8988T (cell line): ENCODE results near the gene DVL2.

Experiments used
- DNase-seq: peaks from one replicate; pipeline ENCODE4 v3.0.0; 2011

The DVL2 gene

DNA sequence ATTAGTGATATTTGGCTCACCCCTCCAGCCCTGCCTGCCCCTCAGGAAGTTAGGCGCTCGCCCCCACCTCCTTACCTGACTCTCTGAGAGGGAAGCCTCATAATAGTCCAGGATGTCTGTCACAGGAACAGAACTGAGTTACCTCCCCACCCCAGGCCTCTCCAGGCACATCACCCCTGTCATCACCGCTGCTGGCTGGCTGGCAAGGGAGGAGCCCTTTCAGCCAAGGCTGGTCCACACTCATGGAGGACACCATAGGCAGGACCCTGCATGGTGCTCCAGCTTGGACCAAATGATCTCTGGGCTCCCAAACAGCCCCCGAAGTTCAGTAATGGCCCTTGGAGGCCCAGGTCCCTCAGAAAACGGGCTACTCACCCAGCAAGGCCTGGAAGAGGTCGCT, 16.2 kb downstream of the DVL2 start:
- DNase-seq = no peak

DNA sequence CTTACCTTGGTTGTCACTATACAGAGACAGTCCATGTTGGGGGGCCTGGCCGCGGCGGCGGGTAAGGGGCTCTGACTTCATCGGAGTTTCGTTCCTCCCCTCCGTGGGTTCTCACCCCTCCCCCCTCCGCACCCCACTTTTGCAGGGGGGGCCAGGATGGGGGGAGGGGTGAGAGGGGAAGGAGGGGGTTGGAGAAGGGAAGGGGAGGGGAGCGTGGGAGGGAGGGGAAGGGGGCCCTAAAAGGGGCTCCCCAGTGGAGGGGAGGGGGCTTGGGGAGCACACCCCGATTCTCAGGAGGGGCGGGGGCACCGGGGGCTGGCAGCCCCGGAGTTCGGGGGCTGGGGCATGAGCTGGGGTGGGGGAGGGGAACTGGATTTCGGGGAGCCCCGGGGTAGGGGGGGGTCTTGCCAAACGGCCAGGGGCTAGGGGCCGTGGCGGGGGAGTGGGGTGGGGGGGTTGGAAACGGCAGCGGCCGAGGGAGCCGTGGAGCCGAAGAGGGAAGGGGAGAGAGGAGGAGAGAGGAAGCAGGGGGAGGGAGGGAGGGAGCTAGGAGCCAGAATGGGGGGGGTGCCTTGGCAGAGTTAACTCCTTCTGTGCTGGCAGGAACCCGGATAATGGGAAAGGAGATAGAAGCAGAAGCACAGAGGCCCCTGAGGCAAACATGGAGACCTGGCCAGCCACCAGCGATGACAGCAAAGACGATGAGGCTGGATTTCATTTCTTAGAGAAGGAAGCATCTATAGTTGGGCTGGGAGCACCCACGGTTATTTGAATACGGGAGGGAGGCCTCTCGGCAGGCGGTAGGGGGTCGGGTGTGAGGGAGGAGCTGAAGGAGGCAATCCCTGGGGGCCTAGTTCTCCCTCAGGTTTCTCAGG, 17.0 kb downstream of the DVL2 start:
- peak; percentile 60 for DNase-seq

DNA sequence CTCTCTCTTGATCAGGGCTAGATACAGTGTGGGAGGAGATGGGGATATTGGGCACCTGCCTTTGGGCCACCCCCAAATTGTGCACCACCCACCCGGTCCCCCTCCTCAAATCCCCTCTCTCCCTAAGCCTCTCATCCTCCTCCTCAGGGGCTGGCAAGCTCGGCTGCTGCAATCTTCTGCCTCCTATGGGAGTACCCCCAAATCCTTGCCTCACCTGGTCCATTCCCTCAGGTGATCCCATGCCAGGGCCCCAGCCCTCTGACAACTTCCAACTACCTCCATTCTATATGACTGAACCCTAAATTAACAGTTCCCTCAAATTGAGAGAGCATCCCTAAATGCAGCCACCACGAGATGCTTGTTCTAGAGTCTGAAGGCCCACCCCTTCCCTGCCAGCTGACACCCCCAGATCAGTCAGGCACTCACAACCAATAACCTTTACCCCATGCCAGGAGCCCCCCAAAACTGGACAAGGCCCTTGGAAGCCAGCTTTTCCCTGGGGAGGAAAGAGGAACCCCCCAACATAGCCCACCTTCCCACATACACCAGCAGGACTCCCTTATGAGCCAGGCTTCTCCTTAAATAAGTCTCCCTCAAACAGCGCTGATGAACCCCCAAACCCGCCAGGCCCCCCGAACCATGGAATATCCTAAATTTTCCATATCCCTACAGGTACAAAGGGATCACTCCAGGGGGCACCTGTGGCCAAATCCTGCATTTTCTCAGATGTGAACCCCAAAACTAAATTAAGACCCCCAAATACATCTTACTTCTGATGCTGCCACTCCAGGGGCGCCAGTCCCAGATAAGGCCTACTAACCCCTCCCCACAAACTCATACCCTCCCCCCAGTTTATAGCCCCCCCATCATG, 17.8 kb downstream of the DVL2 start:
- DNase-seq = no peak

DNA sequence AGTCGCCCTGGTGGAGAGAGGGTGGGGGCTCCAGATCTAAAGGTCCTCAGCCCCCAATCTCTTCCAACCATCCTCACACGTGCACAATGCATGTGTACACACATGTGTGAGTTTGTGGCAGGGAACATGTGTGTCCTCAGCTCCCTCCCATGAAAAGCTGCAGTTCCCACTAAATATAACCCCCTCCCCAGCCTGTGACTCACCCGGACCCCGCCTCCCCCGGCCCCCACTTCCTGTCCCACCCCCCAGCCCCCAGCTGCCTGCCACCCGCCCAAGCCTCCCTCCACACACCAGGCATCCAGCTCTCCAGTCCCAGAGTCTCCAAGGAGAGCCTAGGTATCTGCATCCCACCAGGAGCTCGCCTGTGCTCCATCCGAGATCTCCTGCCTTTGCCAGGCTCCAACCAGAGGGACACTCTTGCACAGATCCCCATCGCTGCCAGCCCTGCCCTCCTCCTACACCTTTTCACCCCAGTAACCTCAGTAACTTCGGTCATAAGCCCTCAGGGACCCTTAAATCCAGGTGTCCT, 18.6 kb downstream of the DVL2 start:
- no peak for DNase-seq

DNA sequence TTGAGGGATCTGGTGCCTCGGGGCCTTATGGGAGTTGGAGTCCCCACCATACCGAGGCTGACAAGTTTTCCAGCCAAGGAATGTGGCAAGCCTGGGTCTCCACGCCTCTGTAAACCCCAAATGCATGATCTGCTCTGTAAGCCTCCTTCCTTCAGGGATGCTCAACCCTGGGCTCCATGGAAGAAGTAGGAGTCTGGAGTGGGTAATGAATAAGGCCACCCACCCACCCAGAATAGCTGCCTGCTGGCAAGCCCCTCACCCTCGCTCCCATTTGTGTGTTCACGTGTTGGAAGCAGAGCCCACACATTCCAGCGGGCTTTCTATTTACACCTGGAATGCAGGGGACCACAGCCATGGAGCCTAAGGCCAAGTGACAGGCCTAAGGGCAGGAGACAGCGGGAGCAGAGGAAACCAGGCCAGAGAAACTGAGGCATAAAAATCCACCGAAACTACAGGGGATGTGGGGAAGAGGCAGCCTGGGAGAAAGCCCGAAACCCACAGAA, 19.1 kb downstream of the DVL2 start:
- no peak for DNase-seq

DNA sequence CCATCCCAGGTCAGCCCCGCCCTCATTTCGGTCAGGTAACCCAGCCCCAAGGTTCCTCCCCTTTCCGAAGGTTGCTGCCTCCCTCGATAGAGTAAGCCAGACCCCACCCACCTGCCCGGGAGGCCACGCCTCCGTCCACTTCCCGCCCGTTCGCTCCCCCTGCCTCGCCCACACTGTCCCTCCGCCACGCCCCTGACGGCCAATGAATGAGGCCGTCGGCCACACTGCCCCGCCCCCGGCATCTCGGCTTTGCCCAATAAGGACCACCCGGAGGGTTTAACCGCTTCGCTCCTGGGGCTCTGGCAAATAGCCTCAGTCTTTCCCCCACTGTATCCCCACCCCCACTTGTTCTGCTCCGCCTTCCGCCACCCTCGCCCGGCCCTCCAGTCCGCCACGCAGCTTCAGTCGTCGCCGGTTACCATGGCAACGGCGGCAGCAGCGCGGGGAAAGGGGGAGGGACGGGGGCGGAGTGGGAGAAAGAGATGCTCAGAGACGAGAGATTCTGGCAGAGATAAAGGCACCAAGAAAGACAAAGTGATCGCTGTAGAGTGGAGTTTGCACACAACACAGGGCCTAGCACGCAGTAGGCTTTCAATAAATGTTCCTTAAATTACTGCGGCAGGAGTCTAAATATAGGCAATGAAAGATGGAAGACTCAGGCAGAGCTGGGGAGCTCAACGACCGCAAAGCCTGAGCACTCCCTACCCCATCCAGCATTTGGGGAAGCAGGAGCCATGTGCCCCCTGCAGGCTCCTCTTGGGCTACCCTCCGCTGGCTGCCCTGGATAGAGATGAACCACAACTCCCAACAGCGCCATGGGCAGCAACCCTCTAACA, 19.8 kb downstream of the DVL2 start:
- peak; percentile 95 for DNase-seq

DNA sequence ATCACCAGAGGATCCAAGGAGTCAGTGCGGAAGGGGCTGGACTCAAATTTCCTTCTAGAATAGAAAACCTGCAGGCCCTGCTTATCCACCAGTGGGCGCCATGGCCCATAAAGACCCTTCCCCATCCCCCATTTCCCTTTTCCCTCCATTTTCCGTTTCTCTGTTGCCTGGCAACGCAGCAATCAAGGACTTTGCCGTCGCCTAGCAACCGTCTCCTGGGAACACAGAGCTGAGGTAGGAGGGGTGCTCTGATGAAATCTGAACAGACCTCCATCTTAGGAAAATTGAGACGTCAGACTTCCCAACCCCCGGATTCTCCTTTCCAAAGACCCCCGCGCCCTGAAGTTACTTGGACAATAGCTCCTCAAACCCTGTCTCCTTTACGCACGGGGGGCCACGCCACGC, 20.4 kb downstream of the DVL2 start:
- peak; percentile 77 for DNase-seq

DNA sequence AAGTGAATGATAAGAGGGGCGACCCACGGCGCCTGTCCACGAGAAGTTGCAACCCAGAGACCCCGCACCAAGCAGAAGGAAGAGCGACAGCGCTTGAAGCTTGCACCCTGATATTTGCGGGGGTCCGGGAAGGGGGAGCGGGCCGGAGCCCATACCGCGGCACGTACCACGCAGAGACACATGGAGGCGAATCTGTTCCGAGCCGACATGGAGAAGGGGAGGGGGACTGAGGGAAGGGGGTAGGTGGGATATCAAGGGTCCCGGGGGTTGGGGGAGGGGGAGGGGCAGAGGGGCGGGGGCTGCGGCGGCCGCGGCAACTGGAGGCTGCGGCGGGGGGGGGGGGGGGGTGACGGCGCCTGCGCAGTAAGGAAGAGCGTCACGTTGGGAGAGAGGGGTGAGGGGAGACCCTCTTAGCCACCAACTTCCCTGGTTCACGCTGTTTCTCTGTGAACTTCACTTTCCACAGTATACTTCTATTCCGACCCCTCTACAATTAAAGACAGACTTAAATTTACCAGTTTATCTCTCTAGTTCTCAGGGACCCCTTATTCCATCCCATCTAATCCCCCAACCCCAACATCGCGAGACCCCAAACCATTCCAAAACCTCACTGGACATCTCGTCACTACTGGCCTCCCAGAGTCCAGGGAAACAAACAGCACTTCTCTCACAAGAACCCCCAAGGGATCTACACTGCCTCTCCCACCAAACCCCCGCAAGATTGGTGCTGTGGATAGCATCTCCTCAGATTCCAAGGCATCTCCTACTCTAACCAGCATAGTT, 22.6 kb downstream of the DVL2 start:
- DNase-seq = no peak

DNA sequence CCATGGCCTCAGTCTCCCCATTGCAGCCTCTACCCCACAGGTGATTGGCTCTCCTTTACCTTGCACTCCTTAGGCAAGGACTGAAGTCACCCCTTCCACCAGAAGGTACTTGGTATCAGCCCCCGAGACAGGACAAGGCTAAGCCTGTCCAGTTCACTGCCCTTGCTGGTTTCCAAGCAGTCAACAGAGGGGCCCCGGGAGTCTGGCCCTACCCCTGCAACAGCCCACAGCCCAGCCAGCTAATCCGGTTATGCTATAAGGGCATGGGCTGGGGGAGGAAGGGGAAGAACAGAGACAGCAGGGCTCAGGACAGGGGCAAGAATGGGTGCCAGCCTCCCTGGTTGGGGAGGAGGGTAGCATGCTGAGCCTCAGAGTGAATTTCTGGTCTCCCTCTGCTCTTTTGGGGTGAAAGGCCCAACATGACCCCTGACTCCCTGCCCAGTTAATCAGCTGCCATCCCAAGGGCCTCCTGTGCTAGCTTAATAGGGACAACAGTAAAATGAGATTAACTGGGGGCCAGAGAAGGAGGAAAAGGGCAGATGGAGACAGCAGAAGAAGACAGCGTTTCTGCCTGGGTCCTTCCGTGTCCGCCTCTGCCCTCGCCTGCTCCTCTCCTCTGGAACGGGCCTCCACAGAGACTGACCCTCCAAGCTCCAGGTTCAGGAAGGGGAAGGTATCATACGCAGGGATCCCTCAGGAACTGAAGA, 25.4 kb downstream of the DVL2 start:
- DNase-seq = no peak

DNA sequence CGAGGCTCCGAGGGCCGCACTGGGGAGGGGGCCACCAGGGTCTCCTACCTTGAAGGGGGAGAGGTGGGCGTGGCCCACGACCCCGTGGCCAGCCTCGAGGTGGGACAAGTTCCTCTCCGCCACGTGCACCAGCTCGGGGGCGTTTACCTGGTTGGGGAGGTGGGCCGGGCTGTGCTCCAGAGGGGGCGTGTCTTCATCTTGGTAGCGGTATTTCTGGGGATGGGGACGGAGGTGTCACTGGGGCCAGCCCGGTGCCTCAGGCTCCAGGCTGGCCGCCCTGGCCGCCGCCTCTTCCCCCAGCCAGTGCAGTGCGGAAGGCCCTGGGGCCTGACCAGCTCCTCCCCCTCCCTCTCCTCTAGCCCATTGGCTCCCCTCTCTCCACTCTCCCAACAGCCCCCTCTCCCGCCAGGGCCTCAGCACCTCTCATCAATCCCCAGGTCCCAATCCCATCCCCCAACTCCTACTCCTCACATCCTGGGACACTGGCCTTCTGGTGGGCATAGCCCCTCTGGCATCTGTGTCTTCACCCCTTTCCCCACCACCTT, 26.2 kb downstream of the DVL2 start:
- no peak for DNase-seq

DNA sequence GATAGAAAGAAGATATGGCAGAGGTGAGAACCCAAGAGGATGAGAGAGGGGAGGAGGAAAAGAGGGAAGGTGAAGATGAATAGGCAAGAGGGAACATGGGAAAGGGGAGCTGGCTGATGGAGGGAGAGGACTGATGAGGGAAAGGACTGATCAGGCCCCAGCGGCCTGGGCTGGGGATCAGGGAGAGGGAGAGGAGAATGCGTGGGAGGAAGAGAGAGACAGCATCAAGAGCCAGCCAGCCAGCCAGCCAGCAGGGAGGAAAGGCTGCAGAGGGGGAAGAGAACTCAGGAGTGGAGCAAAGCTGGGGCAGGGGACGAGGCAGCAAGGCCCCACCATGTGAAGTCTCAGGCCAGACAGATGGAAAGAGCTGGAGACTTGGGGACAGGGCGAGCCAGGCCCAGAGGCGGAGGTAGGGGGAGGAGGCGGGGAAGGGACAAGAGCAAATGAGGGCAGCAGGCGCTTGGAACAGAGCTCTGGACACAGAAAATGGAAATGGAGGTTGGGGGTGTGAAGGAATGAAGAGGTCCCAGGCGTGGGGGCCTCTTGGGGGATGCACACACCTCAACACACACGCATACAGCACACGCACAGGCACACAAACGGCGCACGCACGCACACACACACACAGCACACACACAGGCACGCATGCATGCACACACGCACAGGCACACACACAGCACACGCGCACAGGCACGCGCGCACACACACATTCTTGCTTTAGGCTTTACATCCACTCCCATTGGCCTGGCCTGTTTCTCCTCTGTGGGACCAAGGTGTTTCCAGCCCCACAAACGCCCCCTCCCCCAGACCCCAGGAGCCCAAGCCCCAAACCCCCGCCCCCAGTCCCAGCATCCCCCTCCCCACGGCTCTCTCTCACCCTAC, 27.0 kb downstream of the DVL2 start:
- no peak for DNase-seq

DNA sequence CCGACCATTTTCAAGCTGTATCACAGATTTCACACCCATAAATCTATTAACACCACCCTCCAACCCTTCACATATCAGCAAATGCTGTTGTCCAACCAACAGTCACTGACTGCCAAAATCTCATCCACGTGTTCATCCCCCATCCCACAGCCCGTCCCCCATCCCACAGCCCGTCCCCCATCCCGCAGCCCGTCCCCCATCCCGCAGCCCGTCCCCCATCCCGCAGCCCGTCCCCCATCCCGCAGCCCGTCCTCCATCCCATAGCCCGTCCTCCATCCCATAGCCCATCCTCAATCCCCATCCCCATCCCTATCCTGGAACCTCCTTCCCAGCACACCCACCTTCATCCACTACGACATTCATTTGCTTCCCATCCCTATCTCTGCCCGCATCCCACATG, 28.8 kb downstream of the DVL2 start:
- no peak for DNase-seq

DNA sequence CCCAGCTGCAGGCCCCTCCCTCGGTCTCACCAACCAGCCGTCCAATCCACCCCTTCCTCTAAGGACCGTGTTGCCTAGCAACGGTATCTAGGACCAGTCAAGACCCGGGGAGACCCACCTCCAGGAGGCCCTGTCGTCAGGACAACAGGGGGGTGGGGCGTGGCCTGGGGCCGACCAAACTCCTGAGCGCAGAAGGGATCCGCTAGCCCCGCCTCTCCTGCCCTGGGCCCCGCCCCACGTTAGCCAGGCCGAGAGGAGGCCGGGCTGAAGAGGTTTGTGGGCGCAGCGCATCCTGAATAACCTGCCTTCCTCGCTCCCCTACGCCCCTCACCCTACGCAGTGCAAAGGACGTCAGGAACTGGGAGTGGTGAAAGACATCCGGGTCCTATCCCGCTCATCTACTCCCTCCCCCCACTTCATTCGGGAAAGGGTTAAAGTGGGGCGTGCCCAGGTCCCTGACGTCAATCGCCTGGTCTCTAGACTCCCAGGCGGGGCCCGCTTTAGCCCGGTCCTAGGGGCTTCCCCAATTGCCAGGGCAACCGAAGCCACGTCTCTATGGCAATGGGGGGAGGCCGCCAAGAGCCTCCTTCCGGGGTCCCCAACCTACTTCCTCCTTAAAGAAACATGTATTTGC, 29.4 kb downstream of the DVL2 start:
- no peak for DNase-seq

DNA sequence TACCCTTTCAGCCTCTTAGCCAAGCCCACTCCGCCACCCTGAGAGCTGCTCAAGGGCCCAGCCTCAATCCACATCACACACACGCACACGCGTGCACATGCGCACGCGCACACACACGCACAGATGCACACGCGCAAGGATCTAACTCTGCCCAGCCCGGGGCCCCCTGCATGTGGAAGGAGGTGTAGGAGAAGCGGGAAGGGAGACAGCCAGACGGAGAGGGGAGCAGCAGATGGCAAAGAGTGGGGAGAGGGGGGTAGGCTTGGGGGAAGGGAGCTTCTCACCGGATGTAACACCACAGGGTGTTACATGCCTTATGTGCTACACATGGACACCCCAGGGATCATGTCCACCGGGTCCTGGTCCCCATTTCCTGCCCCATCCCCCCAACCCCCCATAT, 30.0 kb downstream of the DVL2 start:
- no peak for DNase-seq

DNA sequence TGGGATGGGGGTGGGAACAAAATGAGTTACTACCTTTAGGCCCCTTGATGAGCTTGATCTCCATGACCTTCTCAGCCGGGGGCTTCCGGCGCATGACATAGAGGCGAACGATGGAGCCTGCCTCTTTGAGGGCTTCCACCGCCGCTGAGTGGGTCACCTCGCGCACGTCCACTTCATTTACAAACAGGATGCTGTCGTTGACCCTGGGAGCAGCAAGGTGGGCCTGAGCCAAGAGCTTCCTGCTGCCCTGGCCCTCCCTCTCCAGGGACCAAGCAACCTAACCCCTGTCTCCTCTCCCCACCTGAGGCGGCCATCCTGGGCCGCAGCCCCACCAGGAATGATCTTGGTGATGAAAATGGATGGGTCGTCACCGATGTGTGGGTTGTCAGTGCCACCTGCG, 30.9 kb downstream of the DVL2 start:
- DNase-seq = no peak

DNA sequence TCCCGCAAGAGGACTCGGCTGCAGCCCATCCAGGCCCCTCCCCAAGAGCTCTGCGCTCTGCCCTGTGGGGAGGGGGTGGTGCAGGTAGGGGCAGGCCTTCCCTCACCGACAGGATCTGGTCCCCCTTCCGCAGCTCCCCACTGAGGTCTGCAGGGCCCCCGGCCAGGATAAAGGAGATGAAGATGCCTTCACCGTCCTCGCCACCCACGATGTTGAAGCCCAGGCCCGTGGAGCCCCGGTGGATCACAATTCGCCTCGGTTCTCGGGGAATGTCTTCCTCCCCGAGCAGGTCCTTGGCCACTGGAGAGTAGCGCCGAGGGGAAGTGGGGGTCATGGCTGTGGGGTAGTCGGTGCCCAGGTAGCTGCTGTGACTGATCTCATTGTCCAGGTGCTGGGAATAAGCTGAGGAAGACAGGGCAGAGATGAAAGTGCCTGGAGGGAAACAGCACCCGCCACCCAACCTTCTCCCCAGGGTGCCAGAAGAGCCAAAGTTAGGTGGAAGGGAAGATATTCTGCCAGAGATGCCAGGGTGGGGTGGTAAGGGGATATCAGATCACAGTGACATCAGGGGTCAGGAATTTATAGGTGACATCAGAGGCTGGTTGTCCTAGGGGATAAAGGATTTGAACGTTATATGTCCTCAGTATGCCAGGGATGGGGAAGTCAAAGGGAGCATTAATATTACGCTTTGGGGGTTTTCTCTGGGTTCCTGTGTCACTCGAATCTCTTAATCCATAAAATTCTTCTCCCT, 37.5 kb downstream of the DVL2 start:
- no peak for DNase-seq

DNA sequence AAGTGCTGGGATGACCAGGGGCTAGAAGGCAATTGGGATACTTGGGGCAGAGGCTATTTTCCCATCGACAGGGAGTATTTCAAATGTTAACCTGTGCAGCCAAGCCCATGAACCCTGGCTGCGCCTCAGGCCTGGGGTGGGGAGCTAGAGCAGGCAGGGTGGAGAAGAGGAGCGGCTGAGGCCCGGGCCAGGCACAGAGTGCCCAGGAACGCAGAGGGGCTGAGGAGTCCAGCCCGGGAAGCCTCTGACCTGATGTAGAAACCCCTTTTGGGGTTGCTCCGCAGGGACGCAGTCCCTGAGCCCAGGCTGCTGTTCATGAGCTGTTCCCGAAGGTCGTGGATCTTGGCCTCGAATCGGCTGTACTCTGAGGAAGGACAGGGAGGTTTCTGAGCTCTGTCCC, 38.3 kb downstream of the DVL2 start:
- DNase-seq = no peak

DNA sequence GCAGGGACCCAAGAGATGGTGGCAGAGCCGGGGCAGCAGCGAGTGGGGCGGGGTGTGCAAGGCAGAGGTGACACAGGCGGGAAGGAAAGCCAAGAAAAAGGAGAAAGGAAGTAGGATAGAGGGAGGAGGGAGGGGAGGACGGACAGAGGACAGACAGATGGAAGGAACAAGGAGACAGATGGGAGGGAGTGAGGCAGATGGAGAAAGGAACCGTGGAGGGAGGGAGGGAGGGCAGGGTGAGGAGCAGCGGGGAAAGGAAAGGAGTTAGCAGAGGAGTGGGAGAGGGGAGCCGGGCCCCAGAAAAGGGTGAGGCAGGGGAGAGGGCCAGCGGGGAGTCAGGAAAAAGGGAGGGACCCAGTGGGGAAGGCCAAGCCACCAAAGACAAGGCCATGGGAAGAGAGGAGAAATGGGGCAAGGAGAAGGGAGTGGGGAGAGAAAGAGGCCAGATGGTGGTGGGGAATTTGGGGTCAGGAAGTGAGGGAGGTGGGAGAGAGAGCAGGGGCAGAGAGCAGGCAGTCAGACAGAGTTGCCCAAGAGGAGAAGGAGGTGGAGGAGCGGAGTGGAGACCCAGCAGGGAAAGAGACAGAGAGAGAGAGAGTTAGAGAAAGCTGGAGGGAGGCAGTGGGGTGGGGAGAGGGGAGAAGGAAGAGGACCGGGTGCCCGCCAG, 41.9 kb downstream of the DVL2 start:
- DNase-seq = no peak
